Stomach (tissue), 4 donors: ENCODE measurements around the gene CD300C.
"Not testable (repeated sequence)": the region's sequence is repeated elsewhere in the genome, so short reads cannot be mapped to it uniquely, and the experiment has no call there.

Experiments
- POLR2A ChIP-seq, 4 donors: fragments of 450-650 bp; IDR thresholded peaks; one replicate each; pipeline ENCODE4 v1.6.1; 2016; ENCODE audit warnings: antibody characterized with exemption in 4 of 4, control low read depth in 2 of 4, mild to moderate bottlenecking in 1 of 4, moderate library complexity in 1 of 4
- TF ChIP-seq, protein P1 (sequence below), 7 experiments: fragments of 450-650 bp in 4 of 7; fragments of 200-600 bp in 3 of 7; sonication (generic) in 3 of 7; IDR thresholded peaks; one replicate each; pipeline ENCODE4 v1.5.1; 2016 to 2019; ENCODE audit warnings: antibody characterized with exemption in 7 of 7, control low read depth in 2 of 7, mild to moderate bottlenecking in 1 of 7

DNA sequence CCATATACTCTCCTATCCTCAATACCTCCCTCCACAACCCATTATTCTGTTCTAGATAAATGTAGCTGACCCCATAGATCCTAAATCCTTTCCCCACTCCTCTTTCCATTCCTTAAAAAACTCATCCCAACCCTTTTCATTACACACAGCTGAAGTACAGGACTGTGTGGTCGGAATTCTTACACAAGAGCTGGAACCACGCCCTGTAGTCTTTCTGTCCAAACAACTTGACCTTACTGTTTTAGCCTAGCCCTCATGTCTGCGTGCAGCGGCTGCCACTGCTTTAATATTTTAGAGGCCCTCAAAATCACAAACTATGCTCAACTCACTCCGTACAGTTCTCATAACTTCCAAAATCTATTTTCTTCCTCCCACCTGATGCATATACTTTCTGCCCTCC, 42.0 kb downstream of the CD300C start:
- not testable (repeated sequence) for TF ChIP-seq POLR2A (IDR thresholded peaks at IDR 0.05)
- TF ChIP-seq, protein P1, sequence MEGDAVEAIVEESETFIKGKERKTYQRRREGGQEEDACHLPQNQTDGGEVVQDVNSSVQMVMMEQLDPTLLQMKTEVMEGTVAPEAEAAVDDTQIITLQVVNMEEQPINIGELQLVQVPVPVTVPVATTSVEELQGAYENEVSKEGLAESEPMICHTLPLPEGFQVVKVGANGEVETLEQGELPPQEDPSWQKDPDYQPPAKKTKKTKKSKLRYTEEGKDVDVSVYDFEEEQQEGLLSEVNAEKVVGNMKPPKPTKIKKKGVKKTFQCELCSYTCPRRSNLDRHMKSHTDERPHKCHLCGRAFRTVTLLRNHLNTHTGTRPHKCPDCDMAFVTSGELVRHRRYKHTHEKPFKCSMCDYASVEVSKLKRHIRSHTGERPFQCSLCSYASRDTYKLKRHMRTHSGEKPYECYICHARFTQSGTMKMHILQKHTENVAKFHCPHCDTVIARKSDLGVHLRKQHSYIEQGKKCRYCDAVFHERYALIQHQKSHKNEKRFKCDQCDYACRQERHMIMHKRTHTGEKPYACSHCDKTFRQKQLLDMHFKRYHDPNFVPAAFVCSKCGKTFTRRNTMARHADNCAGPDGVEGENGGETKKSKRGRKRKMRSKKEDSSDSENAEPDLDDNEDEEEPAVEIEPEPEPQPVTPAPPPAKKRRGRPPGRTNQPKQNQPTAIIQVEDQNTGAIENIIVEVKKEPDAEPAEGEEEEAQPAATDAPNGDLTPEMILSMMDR (IDR thresholded peaks at IDR 0.05) = not testable (repeated sequence)
